Measurements from ENCODE around the gene MRPS5.

DNA sequence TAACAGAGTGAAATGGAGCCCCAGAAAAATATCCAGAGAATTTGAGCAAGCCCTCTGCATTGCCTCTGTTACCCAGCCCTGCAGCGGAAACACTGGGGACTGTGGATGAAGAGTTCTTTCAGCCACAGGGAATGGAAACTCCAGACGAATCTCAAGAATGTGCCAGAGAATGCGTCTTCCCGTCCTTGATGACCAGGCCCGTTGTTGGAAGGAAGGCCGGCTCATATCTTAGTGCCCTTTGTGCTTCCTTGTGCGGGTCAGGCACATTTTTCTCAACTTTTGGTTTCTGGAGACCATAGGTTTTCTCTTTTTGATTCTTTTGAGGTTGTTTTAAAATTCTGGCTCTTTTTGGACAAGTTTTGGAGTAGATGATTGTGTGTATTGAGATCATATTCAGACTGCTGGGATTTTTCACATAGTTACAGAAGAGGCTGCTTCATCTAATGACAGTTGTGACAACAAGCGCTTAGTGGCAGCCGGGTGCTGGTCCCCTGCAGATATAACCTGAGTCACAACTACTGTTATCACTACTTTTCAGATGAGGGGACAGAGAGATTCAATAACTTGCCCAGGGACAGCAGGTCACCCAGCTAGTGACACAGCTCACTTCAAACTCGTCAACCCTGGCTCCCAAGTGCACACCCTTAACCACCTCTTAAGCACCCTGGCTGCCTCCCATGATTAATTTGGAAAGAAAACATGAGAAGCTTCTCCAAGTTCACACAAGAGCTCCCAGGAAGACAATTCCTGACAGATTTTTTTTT is 80.4 kb downstream of the MRPS5 start:
- TF ChIP-seq, protein P1, sequence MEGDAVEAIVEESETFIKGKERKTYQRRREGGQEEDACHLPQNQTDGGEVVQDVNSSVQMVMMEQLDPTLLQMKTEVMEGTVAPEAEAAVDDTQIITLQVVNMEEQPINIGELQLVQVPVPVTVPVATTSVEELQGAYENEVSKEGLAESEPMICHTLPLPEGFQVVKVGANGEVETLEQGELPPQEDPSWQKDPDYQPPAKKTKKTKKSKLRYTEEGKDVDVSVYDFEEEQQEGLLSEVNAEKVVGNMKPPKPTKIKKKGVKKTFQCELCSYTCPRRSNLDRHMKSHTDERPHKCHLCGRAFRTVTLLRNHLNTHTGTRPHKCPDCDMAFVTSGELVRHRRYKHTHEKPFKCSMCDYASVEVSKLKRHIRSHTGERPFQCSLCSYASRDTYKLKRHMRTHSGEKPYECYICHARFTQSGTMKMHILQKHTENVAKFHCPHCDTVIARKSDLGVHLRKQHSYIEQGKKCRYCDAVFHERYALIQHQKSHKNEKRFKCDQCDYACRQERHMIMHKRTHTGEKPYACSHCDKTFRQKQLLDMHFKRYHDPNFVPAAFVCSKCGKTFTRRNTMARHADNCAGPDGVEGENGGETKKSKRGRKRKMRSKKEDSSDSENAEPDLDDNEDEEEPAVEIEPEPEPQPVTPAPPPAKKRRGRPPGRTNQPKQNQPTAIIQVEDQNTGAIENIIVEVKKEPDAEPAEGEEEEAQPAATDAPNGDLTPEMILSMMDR (IDR thresholded peaks at IDR 0.05; ENCODE audit: insufficient read depth, low read depth, low read length): no peak
- no peak for TF ChIP-seq EZH2 (IDR thresholded peaks at IDR 0.05; ENCODE audit: insufficient read depth, low read length)

Measured in astrocyte (in vitro differentiated cells and primary cell).